Trophoblast cell (in vitro differentiated cells and primary cell): ENCODE data around the gene KRTAP10-4.
"Not testable (repeated sequence)": the region's sequence is repeated elsewhere in the genome, so short reads cannot be mapped to it uniquely, and the experiment has no call there.

Source experiments
- DNase-seq, 2 donors: peaks; one replicate each; pipeline ENCODE4 v3.0.0-alpha.2; 2016
- H2AFZ ChIP-seq: 2 replicates; pipeline ENCODE4 v1.6.1; 2013; ENCODE audit warnings: low read length, moderate library complexity, mild to moderate bottlenecking; ENCODE audit not compliant: insufficient read depth, poor library complexity
- H2AK5ac ChIP-seq: 2 replicates; pipeline ENCODE4 v1.6.1; 2013; ENCODE audit warnings: mild to moderate bottlenecking, low read length
- H2BK120ac ChIP-seq: 2 replicates; pipeline ENCODE4 v1.6.1; 2013; ENCODE audit warnings: low read length, mild to moderate bottlenecking, moderate library complexity; ENCODE audit not compliant: insufficient read depth, poor library complexity
- H2BK12ac ChIP-seq: 2 replicates; pipeline ENCODE4 v1.6.1; 2013; ENCODE audit warnings: mild to moderate bottlenecking, low read length, moderate library complexity
- H2BK5ac ChIP-seq: 2 replicates; pipeline ENCODE4 v1.6.1; 2013; ENCODE audit warnings: low read length, low read depth, moderate library complexity, mild to moderate bottlenecking; ENCODE audit not compliant: poor library complexity
- H3K14ac ChIP-seq: 2 replicates; pipeline ENCODE4 v1.6.1; 2013; ENCODE audit warnings: mild to moderate bottlenecking, low read length
- H3K18ac ChIP-seq: 2 replicates; pipeline ENCODE4 v1.6.1; 2013; ENCODE audit warnings: mild to moderate bottlenecking, low read length
- H3K23ac ChIP-seq: 2 replicates; pipeline ENCODE4 v1.6.1; 2013; ENCODE audit warnings: low read length
- H3K27ac ChIP-seq: 2 replicates; pipeline ENCODE4 v1.5.1; 2013; ENCODE audit warnings: low read depth, mild to moderate bottlenecking, inconsistent platforms, low read length, moderate library complexity
- H3K27me3 ChIP-seq: 2 replicates; pipeline ENCODE4 v1.6.1; 2013; ENCODE audit warnings: inconsistent platforms, mild to moderate bottlenecking, low read length, moderate library complexity; ENCODE audit not compliant: insufficient read depth
- H3K36me3 ChIP-seq, 2 experiments: 1 replicate in 1 of 2; 2 replicates in 1 of 2; pipeline ENCODE4 v1.6.1; 2013; ENCODE audit warnings: low read length in 2 of 2, mild to moderate bottlenecking in 2 of 2, moderate library complexity in 1 of 2; ENCODE audit not compliant: insufficient read depth in 2 of 2, control insufficient read depth in 1 of 2
- H3K4ac ChIP-seq: 2 replicates; pipeline ENCODE4 v1.6.1; 2013; ENCODE audit warnings: low read depth, mild to moderate bottlenecking, low read length, moderate library complexity
- H3K4me1 ChIP-seq, 2 experiments: 1 replicate in 1 of 2; 2 replicates in 1 of 2; pipeline ENCODE4 v1.6.1; 2013; ENCODE audit warnings: low read length in 2 of 2, mild to moderate bottlenecking in 2 of 2, moderate library complexity in 1 of 2; ENCODE audit not compliant: insufficient read depth in 2 of 2, control insufficient read depth in 1 of 2
- H3K4me2 ChIP-seq: 2 replicates; pipeline ENCODE4 v1.6.1; 2013; ENCODE audit warnings: inconsistent platforms, mild to moderate bottlenecking, low read length, moderate library complexity
- H3K4me3 ChIP-seq: 2 replicates; pipeline ENCODE4 v1.5.1; 2013; ENCODE audit warnings: mild to moderate bottlenecking, low read depth, low read length, inconsistent platforms
- H3K79me1 ChIP-seq: one replicate; pipeline ENCODE4 v1.6.1; 2013; ENCODE audit warnings: low read length
- H3K79me2 ChIP-seq: 2 replicates; pipeline ENCODE4 v1.6.1; 2013; ENCODE audit warnings: low read length, mild to moderate bottlenecking; ENCODE audit not compliant: control insufficient read depth, insufficient read depth, poor library complexity
- H3K9ac ChIP-seq: 2 replicates; pipeline ENCODE4 v1.6.1; 2013; ENCODE audit warnings: mild to moderate bottlenecking, low read length
- H3K9me3 ChIP-seq: 2 replicates; pipeline ENCODE4 v1.6.1; 2013; ENCODE audit warnings: low read depth, mild to moderate bottlenecking, control low read depth, inconsistent platforms, low read length; ENCODE audit not compliant: insufficient read depth
- H4K12ac ChIP-seq: 2 replicates; pipeline ENCODE4 v1.6.1; 2013; ENCODE audit warnings: low read depth, mild to moderate bottlenecking, low read length, moderate library complexity
- H4K8ac ChIP-seq: 2 replicates; pipeline ENCODE4 v1.6.1; 2013; ENCODE audit warnings: low read depth, mild to moderate bottlenecking, low read length, moderate library complexity
- H4K91ac ChIP-seq: one replicate; pipeline ENCODE4 v1.6.1; 2013; ENCODE audit warnings: low read depth, mild to moderate bottlenecking, low read length, moderate library complexity
- WGBS: extraction: QIAGEN DNeasy Blood & Tissue Kit; methylation state at CpG from one replicate; pipeline ENCODE4 v1.1.7; 2013; ENCODE audit warnings: missing lambda C conversion rate; ENCODE audit not compliant: insufficient read length, insufficient coverage; ENCODE audit errors: extremely low coverage; 5-methylcytosine and 5-hydroxymethylcytosine counted together

The KRTAP10-4 gene

DNA sequence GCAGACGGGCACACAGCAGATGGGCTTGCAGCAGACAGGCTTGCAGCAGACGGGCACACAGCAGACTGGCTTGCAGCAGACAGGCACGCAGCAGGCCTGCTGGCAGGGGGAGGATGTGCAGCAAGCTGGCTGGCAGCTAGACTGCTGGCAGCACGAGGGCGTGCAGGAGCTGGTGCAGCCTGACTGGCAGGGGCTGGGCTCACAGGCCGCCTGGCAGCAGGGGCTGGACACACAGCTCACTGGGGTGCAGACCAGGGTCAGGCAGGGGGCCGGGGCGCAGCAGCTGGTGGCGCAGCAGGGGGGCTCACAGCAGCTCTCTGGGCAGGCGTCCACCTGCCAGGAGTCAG is 15.2 kb upstream of the KRTAP10-4 start:
- not testable (repeated sequence) for DNase-seq, H3K4me2 ChIP-seq, H3K9ac ChIP-seq, H4K12ac ChIP-seq, H4K8ac ChIP-seq, H3K18ac ChIP-seq, H2BK120ac ChIP-seq, H2AFZ ChIP-seq, H3K23ac ChIP-seq, H2BK5ac ChIP-seq, H3K4ac ChIP-seq, H3K27me3 ChIP-seq, H3K4me3 ChIP-seq, H3K27ac ChIP-seq, H3K14ac ChIP-seq, H2BK12ac ChIP-seq, H3K79me1 ChIP-seq, H3K36me3 ChIP-seq, H4K91ac ChIP-seq, H3K4me1 ChIP-seq, H2AK5ac ChIP-seq, H3K9me3 ChIP-seq, H3K79me2 ChIP-seq
- WGBS: no CpG with 5 or more reads among the region's 10 CpGs

- Histone ChIP-seq H3K4me2 (no peak within 1 kb of the TSS), H3K79me1 (no peaks in the 10 kb centered on the region), H3K36me3 (no peaks in the 10 kb centered on the region), H3K9ac (no peak within 1 kb of the TSS), H2BK12ac (no peak within 1 kb of the TSS), H3K4ac (no peak within 1 kb of the TSS), H4K91ac (no peak within 1 kb of the TSS), H3K14ac (no peak within 1 kb of the TSS), H2AFZ (no peak within 1 kb of the TSS), H3K4me3 (no peak within 1 kb of the TSS), H3K27ac (no peak within 1 kb of the TSS), H2BK120ac (no peak within 1 kb of the TSS), H3K23ac (no peak within 1 kb of the TSS), H2BK5ac (no peak within 1 kb of the TSS), H3K27me3 (no peaks in the 10 kb centered on the region), H3K9me3 (peaks cover 2% of the 10 kb centered on the region), H4K12ac (no peak within 1 kb of the TSS), H4K8ac (no peak within 1 kb of the TSS), H2AK5ac (no peak within 1 kb of the TSS), H3K18ac (no peak within 1 kb of the TSS), H3K79me2 (no peaks in the 10 kb centered on the region), H3K4me1 (no peaks in the 10 kb centered on the region)
- no peak for DNase-seq
- no CpG with 5 or more reads among the region's 5 CpGs for WGBS
Observed at GRCh38 chr21:44558695-44559094, 14.8 kb upstream of the KRTAP10-4 start, which contains the start of gene KRTAP10-3. Gene KRTAP10-3 (minus strand): TSS chr21:44558795. CDS start chr21:44558715, 80 bp downstream.

- Histone ChIP-seq H3K79me2 (no peaks in the 10 kb centered on the region), H3K27me3 (no peaks in the 10 kb centered on the region), H3K14ac (no peak overlapping the region), H2BK120ac (no peak overlapping the region), H3K79me1 (no peaks in the 10 kb centered on the region), H2BK5ac (no peak overlapping the region), H3K27ac (no peak overlapping the region), H4K8ac (no peak overlapping the region), H4K91ac (no peak overlapping the region), H3K4ac (no peak overlapping the region), H3K4me1 (no peaks in the 10 kb centered on the region), H3K4me3 (no peak overlapping the region), H3K23ac (no peak overlapping the region), H3K36me3 (no peaks in the 10 kb centered on the region), H3K4me2 (no peak overlapping the region), H4K12ac (no peak overlapping the region), H3K18ac (no peak overlapping the region), H2AK5ac (no peak overlapping the region), H2AFZ (no peak overlapping the region), H3K9ac (no peak overlapping the region), H3K9me3 (peaks cover 2% of the 10 kb centered on the region), H2BK12ac (no peak overlapping the region)
- DNase-seq: no peak
- WGBS: no CpG with 5 or more reads among the region's 1 CpG
Observed at GRCh38 chr21:44564099-44564498, 9.4 kb upstream of the KRTAP10-4 start.

DNA sequence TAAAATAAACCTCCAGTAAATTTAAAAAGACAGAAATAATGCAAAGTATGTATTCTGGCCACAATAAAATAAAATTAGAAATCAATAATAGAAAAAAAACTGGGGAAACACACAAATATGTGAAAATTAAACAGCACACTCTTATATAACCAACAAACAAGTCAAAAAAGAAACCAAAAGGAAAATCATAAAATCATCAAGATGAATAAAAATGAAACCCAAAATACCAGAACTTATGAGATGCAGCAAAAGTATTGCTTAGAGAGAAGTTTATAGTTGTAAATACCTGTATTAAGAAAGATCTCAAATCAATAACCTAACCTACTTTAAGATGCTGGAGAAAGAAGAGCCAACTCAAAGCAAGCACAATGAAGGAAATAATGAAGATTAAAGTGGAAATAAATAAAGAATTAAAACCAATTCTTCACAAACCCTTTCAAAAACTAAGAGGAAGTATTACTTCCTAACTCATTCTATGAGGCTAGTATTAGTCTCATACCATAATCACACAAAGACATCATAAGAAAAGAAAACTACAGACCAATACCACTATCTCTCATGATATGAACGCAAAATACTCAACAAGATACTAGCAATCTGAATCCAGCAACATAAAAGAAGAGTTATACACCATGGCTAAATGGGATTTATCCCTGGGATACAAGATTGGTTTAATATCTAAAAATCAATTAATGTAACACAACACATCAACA is 8.5 kb upstream of the KRTAP10-4 start:
- Histone ChIP-seq H3K18ac (no peak overlapping the region), H2BK5ac (no peak overlapping the region), H3K27ac (no peak overlapping the region), H3K79me1 (no peaks in the 10 kb centered on the region), H3K4me3 (no peak overlapping the region), H3K23ac (no peak overlapping the region), H3K36me3 (no peaks in the 10 kb centered on the region), H2BK12ac (no peak overlapping the region), H2AK5ac (no peak overlapping the region), H3K4me2 (no peak overlapping the region), H2BK120ac (no peak overlapping the region), H4K91ac (no peak overlapping the region), H3K4me1 (no peaks in the 10 kb centered on the region), H3K9ac (no peak overlapping the region), H2AFZ (no peak overlapping the region), H3K14ac (no peak overlapping the region), H4K8ac (no peak overlapping the region), H3K9me3 (no peaks in the 10 kb centered on the region), H4K12ac (no peak overlapping the region), H3K79me2 (no peaks in the 10 kb centered on the region), H3K4ac (no peak overlapping the region), H3K27me3 (no peaks in the 10 kb centered on the region)
- WGBS: no CpG with 5 or more reads among the region's 1 CpG
- DNase-seq: no peak
